ENCODE data around the gene COLEC11.

- no peak for TF ChIP-seq POLR2A (IDR thresholded peaks at IDR 0.05)
- TF ChIP-seq CTCF (IDR thresholded peaks at IDR 0.05 in 8 of 11, conservative IDR thresholded peaks at IDR 0.05 in 3 of 11): no peak
- TF ChIP-seq POLR2AphosphoS5 (IDR thresholded peaks at IDR 0.05): no peak
Measured at GRCh38 chr2:3654531-3655225, 59.8 kb downstream of the COLEC11 start.

All from spleen (tissue), 7 donors.